Superior temporal gyrus (tissue), 1 donor: ENCODE measurements around the gene TNN.
"Not testable (repeated sequence)": the region's sequence is repeated elsewhere in the genome, so short reads cannot be mapped to it uniquely, and the experiment has no call there.

Experiments used
- DNase-seq: peaks from one replicate; pipeline ENCODE4 v3.0.0-alpha.2; 2016; ENCODE audit errors: extremely low spot score

The TNN gene

GRCh38 chr1:175067362-175068106 lies at the start of gene TNN:
TNN (plus strand) TSS chr1:175067833; CDS start chr1:175077419, 9,586 bp downstream.
- no peak for DNase-seq

- no peak for DNase-seq
Observed at GRCh38 chr1:175019524-175019923, 48.1 kb upstream of the TNN start.

- peak; percentile 97 for DNase-seq
Observed at GRCh38 chr1:175023043-175023921, 44.4 kb upstream of the TNN start, which contains the start of gene MRPS14. MRPS14 (minus strand) TSS chr1:175023425; CDS start chr1:175023408, 17 bp downstream.

- not testable (repeated sequence) for DNase-seq
Observed at GRCh38 chr1:175023922-175024242, 43.8 kb upstream of the TNN start.

- DNase-seq: no peak
Observed at GRCh38 chr1:175024773-175025172, 42.9 kb upstream of the TNN start.

GRCh38 chr1:175033953-175034352 lies 33.7 kb upstream of the TNN start:
- DNase-seq: no peak

- DNase-seq: no peak
Observed at GRCh38 chr1:175034775-175035174, 32.9 kb upstream of the TNN start.

GRCh38 chr1:175035865-175036264 lies 31.8 kb upstream of the TNN start:
- DNase-seq: no peak

- DNase-seq: no peak
Observed at GRCh38 chr1:175036476-175036875, 31.2 kb upstream of the TNN start.

GRCh38 chr1:175037416-175037815 lies 30.2 kb upstream of the TNN start:
- DNase-seq: no peak

GRCh38 chr1:175040324-175040879 lies 27.2 kb upstream of the TNN start:
- DNase-seq: no peak

GRCh38 chr1:175042650-175043049 lies 25.0 kb upstream of the TNN start:
- DNase-seq: no peak

- no peak for DNase-seq
Observed at GRCh38 chr1:175043824-175044223, 23.8 kb upstream of the TNN start.

GRCh38 chr1:175044591-175044990 lies 23.0 kb upstream of the TNN start:
- DNase-seq: not testable (repeated sequence)

- no peak for DNase-seq
Observed at GRCh38 chr1:175045097-175045496, 22.5 kb upstream of the TNN start.

GRCh38 chr1:175045519-175045918 lies 22.1 kb upstream of the TNN start:
- no peak for DNase-seq

- no peak for DNase-seq
Observed at GRCh38 chr1:175050992-175051391, 16.6 kb upstream of the TNN start.

GRCh38 chr1:175054736-175055135 lies 12.9 kb upstream of the TNN start:
- no peak for DNase-seq

GRCh38 chr1:175062339-175062738 lies 5.3 kb upstream of the TNN start:
- no peak for DNase-seq

- DNase-seq: no peak
Observed at GRCh38 chr1:175062858-175063257, 4.8 kb upstream of the TNN start.

- DNase-seq: no peak
Observed at GRCh38 chr1:175070818-175071217, 3.2 kb downstream of the TNN start.

- DNase-seq: no peak
Observed at GRCh38 chr1:175071276-175071943, 3.8 kb downstream of the TNN start.
